HepG2 (cell line): ENCODE data around the gene SLC17A9. TPM values are rescaled to one million over a fixed set of nuclear protein-coding genes. Genes with fewer than 3 reads are reported as not detected.

Experiments used
- ATAC-seq: fragments of 200-7000 bp; cut with Tn5 transposase; 3 replicates; pipeline ENCODE4 v1.9.1; 2020; ENCODE audit warnings: mild to moderate bottlenecking, moderate library complexity
- BruUV-seq: library from RNA; stranded (reverse); fragments of 400-500 nt; replicated peaks from 2 replicates; lab custom pipeline; 2021; lab: Mats Ljungman, UMichigan
- CTCF ChIA-PET: fragments of 300-600 bp; formaldehyde crosslinking; extraction: SDS; loops from one replicate; lab custom pipeline; 2021; ENCODE audit warnings: low total read pairs, inconsistent platforms, low intra/inter-chr PET ratio; lab: Yijun Ruan, JAX
- POLR2A ChIA-PET: fragments of 350-600 bp; sonication (Branson Sonifier 250); formaldehyde crosslinking; loops from one replicate; lab custom pipeline; 2020; ENCODE audit warnings: antibody characterized with exemption, inconsistent platforms; lab: Yijun Ruan, JAX
- DNase-seq: peaks from one replicate; pipeline ENCODE4 v3.0.0-alpha.2; 2015; ENCODE audit warnings: low spot score
- FAIRE-seq: peaks from 3 replicates; lab custom pipeline; 2011; peaks lifted over from hg19 to GRCh38; lab: Jason Lieb, UNC
- H2AFZ ChIP-seq: one replicate; pipeline ENCODE4 v1.6.1; 2011; ENCODE audit warnings: low read length, inconsistent platforms
- H3K27ac ChIP-seq: fragments of 300-600 bp; 3 replicates; pipeline ENCODE4 v1.8.0; 2011; ENCODE audit warnings: mixed run types, mild to moderate bottlenecking, mixed read lengths, low read length, inconsistent platforms; ENCODE audit not compliant: insufficient read depth; ENCODE audit errors: extremely low read length
- H3K27me3 ChIP-seq, 2 experiments: fragments of 200-600 bp in 1 of 2; 2 replicates in 1 of 2; 3 replicates in 1 of 2; pipeline versions ENCODE4 v1.6.0 to v1.8.0; 2011; ENCODE audit warnings: low read length in 2 of 2, mild to moderate bottlenecking in 2 of 2, moderate library complexity in 2 of 2, inconsistent platforms in 1 of 2; ENCODE audit not compliant: insufficient read depth in 2 of 2, control insufficient read depth in 1 of 2
- H3K36me3 ChIP-seq, 2 experiments: fragments of 200-600 bp in 1 of 2; replicated peaks in 1 of 2; 2 replicates in 1 of 2; 3 replicates in 1 of 2; pipeline versions ENCODE4 v1.5.1 to v1.8.0; 2011; ENCODE audit warnings: low read length in 2 of 2, inconsistent platforms in 1 of 2; ENCODE audit not compliant: insufficient read depth in 2 of 2, control insufficient read depth in 1 of 2
- H3K4me1 ChIP-seq: 2 replicates; pipeline ENCODE4 v1.5.1; 2012; ENCODE audit warnings: low read length, inconsistent platforms; ENCODE audit not compliant: insufficient read depth
- H3K4me2 ChIP-seq: 2 replicates; pipeline ENCODE4 v1.6.0; 2011; ENCODE audit warnings: low read depth, low read length, inconsistent platforms
- H3K4me3 ChIP-seq, 3 experiments: fragments of 200-600 bp in 1 of 3; sonication (generic), shearing (Covaris generic) in 1 of 3; replicated peaks in 1 of 3; 2 replicates each; pipeline ENCODE4 v1.5.1; 2011 to 2016; ENCODE audit warnings: low read length in 3 of 3, inconsistent platforms in 2 of 3, low read depth in 2 of 3, mild to moderate bottlenecking in 2 of 3, control low read depth in 1 of 3, mixed read lengths in 1 of 3; ENCODE audit not compliant: insufficient read depth in 1 of 3
- H3K79me2 ChIP-seq: one replicate; pipeline ENCODE4 v1.6.1; 2011; ENCODE audit warnings: low read length, inconsistent platforms; ENCODE audit not compliant: insufficient read depth
- H3K9ac ChIP-seq: 2 replicates; pipeline ENCODE4 v1.6.0; 2011; ENCODE audit warnings: mild to moderate bottlenecking, low read depth, low read length, inconsistent platforms; ENCODE audit not compliant: insufficient read depth
- H3K9me3 ChIP-seq: 2 replicates; pipeline ENCODE4 v1.5.1; 2012; ENCODE audit warnings: mild to moderate bottlenecking, low read length
- H4K20me1 ChIP-seq: 2 replicates; pipeline ENCODE4 v1.6.0; 2011; ENCODE audit warnings: inconsistent platforms, mild to moderate bottlenecking, low read length, moderate library complexity; ENCODE audit not compliant: insufficient read depth
- ATF2 ChIP-seq: sonication (generic); formaldehyde crosslinking; IDR thresholded peaks from 2 replicates; pipeline ENCODE4 v1.4.0; 2020; ENCODE audit warnings: missing genetic modification reagents
- HOXA7 ChIP-seq: sonication (generic); formaldehyde crosslinking; IDR thresholded peaks from 2 replicates; pipeline ENCODE4 v1.8.1; 2022; ENCODE audit warnings: mild to moderate bottlenecking, missing genetic modification reagents, moderate library complexity
- ISX ChIP-seq: sonication (generic); formaldehyde crosslinking; conservative IDR thresholded peaks from 2 replicates; pipeline ENCODE4 v1.5.0; 2020; ENCODE audit warnings: missing genetic modification reagents
- PAWR ChIP-seq: sonication (generic); formaldehyde crosslinking; IDR thresholded peaks from 2 replicates; pipeline ENCODE4 v1.4.0; 2020; ENCODE audit warnings: missing genetic modification reagents, mild to moderate bottlenecking, borderline replicate concordance
- RFX3 ChIP-seq: IDR thresholded peaks from 2 replicates; pipeline ENCODE4 v1.6.1; 2016; ENCODE audit warnings: missing biosample characterization, missing genetic modification reagents
- SMAD1 ChIP-seq: sonication (generic); formaldehyde crosslinking; IDR thresholded peaks from 2 replicates; pipeline ENCODE4 v1.4.0; 2020; ENCODE audit warnings: missing genetic modification reagents, low read depth, mild to moderate bottlenecking, borderline replicate concordance
- SNAPC2 ChIP-seq: sonication (generic); formaldehyde crosslinking; IDR thresholded peaks from 2 replicates; pipeline ENCODE4 v1.8.1; 2022; ENCODE audit warnings: mild to moderate bottlenecking, missing genetic modification reagents
- ZBTB25 ChIP-seq: IDR thresholded peaks from 2 replicates; pipeline ENCODE4 v1.6.1; 2018; ENCODE audit warnings: missing genetic modification reagents
- ZBTB43 ChIP-seq: sonication (generic); formaldehyde crosslinking; conservative IDR thresholded peaks from 2 replicates; pipeline ENCODE4 v1.4.0; 2020; ENCODE audit warnings: missing genetic modification reagents
- ZFP62 ChIP-seq: sonication (generic); formaldehyde crosslinking; IDR thresholded peaks from 2 replicates; pipeline ENCODE4 v1.4.0; 2020; ENCODE audit warnings: missing genetic modification reagents
- ZNF512 ChIP-seq: sonication (generic); formaldehyde crosslinking; IDR thresholded peaks from 2 replicates; pipeline ENCODE4 v1.4.0; 2020; ENCODE audit warnings: mild to moderate bottlenecking, missing genetic modification reagents
- ZNF513 ChIP-seq: sonication (generic); formaldehyde crosslinking; conservative IDR thresholded peaks from 2 replicates; pipeline ENCODE4 v1.5.0; 2020; ENCODE audit warnings: missing genetic modification reagents
- ZNF691 ChIP-seq: sonication (generic); formaldehyde crosslinking; IDR thresholded peaks from 2 replicates; pipeline ENCODE4 v1.4.0; 2020; ENCODE audit warnings: missing genetic modification reagents, low read depth, mild to moderate bottlenecking, borderline replicate concordance
- WGBS: methylation state at CpG from one replicate; pipeline ENCODE4 v1.1.6; 2017; ENCODE audit warnings: low lambda C conversion rate; 5-methylcytosine and 5-hydroxymethylcytosine counted together
- in situ Hi-C: cut with HindIII; loops from 2 replicates; pipeline ENCODE4 v1.10.0; 2017; ENCODE audit warnings: low pct_unique_long_range_greater_than_20kb; ENCODE audit not compliant: extremely low pct_ligation_motif_present
- intact Hi-C: fragments of 100-400 bp; cut with micrococcal nuclease; formaldehyde crosslinking; loops from one replicate; pipeline ENCODE4 v1.10.0; 2022; ENCODE audit not compliant: unreplicated experiment
- polyA plus RNA-seq, 8 experiments: library from polyadenylated mRNA; depleted of rRNA in 3 of 8; stranded (reverse) in 7 of 8; unstranded in 1 of 8; fragments of >200 nt; fragmentation: Illumina TruSeq in 4 of 8; extraction: Trizol in 4 of 8; gene quantifications; 2 replicates each; pipeline versions ENCODE4 v1.2.1 to v1.2.3, GENCODE V29; 2011 to 2016; ENCODE audit warnings: low read depth in 4 of 8, missing spikeins in 1 of 8, mixed read lengths in 1 of 8; ENCODE audit not compliant: insufficient read depth in 1 of 8
- total RNA-seq, 5 experiments: library from RNA; depleted of rRNA; stranded (reverse); fragments of >200 nt; fragmentation: Illumina TruSeq; extraction: Trizol; gene quantifications; 2 replicates each; pipeline ENCODE4 v1.2.3, GENCODE V29; 2016; ENCODE audit warnings: low read depth in 1 of 5

The SLC17A9 gene
- total and polyA plus RNA-seq, 2 of the 13 experiments (the other 11 are each of a cell fraction or from before 2014, with no cell fraction given) = 110 to 191 TPM

- TF ChIP-seq ZNF513 (CRISPR knock-in tag) = no peak
- TF ChIP-seq, all 625 proteins: peak for 2
These were observed 33.7 kb upstream of the SLC17A9 start (continued) for GRCh38 chr20:62918831-62919230.

- in situ Hi-C loops = no loop called here
- Histone ChIP-seq H3K27ac (peak overlapping the region; percentile 31), H3K4me3 (no peak overlapping the region), H2AFZ (no peak overlapping the region), H3K9me3 (no peaks in the 10 kb centered on the region), H3K79me2 (peaks cover 100% of the 10 kb centered on the region), H3K9ac (no peak overlapping the region), H3K4me2 (peak overlapping the region; percentile 48), H3K27me3 (peaks cover 0 to 2% of the 10 kb centered on the region in 2 experiments; a peak in 1 of 5 replicates), H3K36me3 (peaks cover 0 to 6% of the 10 kb centered on the region in 2 experiments; a peak in 1 of 5 replicates), H3K4me1 (peaks cover 86% of the 10 kb centered on the region), H4K20me1 (peaks cover 89% of the 10 kb centered on the region)
- no TSS peak for BruUV-seq
- no peak for DNase-seq
- POLR2A ChIA-PET = interaction anchor here (1.0 to 1.9 kb wide), 5 partner anchors 15 to 58 kb away, joined by 3 to 6 read pairs (median 3); partner anchors contain the start of gene TCFL5
- no peak for ATAC-seq
- intact Hi-C loops = no loop called here
- WGBS = 90% methylated on average over 10 of the region's 10 CpGs
- CTCF ChIA-PET = interaction anchor here (1.8 to 2.2 kb wide), 2 partner anchors 13 to 20 kb away, joined by 13 to 17 read pairs; no protein-coding TSS in a partner anchor
- no peak for FAIRE-seq
- TF ChIP-seq ATF2 (CRISPR knock-in tag) = no peak
- TF ChIP-seq PAWR (CRISPR knock-in tag) = no peak
- TF ChIP-seq ZFP62 = no peak
- no peak for TF ChIP-seq ZBTB43 (CRISPR knock-in tag)
- no peak for TF ChIP-seq RFX3 (CRISPR knock-in tag)
- no peak for TF ChIP-seq HOXA7 (CRISPR knock-in tag)
- 0 out of 2 replicates have a peak, but pooled peaks have one; percentile 30 for TF ChIP-seq SNAPC2
- TF ChIP-seq ZNF691 = 0 out of 2 replicates have a peak, but pooled peaks have one; percentile 8
- no peak for TF ChIP-seq ZBTB25 (CRISPR knock-in tag)
- TF ChIP-seq ISX (CRISPR knock-in tag) = no peak
- TF ChIP-seq ZNF512 (CRISPR knock-in tag) = no peak
- TF ChIP-seq SMAD1 (CRISPR knock-in tag) = no peak
These were observed 32.4 kb upstream of the SLC17A9 start for GRCh38 chr20:62920039-62920645.
